BLaER1 (cell line): ENCODE measurements around the gene CARD10.

Source experiments
- H3K27ac ChIP-seq: shearing (Covaris generic); formaldehyde crosslinking; 2 replicates; pipeline ENCODE4 v1.8.1; 2022
- H3K27me3 ChIP-seq: shearing (Covaris generic); formaldehyde crosslinking; 2 replicates; pipeline ENCODE4 v1.8.1; 2022
- H3K36me3 ChIP-seq: shearing (Covaris generic); formaldehyde crosslinking; 2 replicates; pipeline ENCODE4 v1.8.1; 2022
- H3K4me1 ChIP-seq: shearing (Covaris generic); formaldehyde crosslinking; 2 replicates; pipeline ENCODE4 v1.8.1; 2022
- H3K4me2 ChIP-seq: shearing (Covaris generic); formaldehyde crosslinking; 2 replicates; pipeline ENCODE4 v1.8.1; 2022
- H3K4me3 ChIP-seq: shearing (Covaris generic); formaldehyde crosslinking; 2 replicates; pipeline ENCODE4 v1.8.1; 2022
- H3K9ac ChIP-seq: shearing (Covaris generic); formaldehyde crosslinking; 2 replicates; pipeline ENCODE4 v1.8.1; 2022
- H3K9me3 ChIP-seq: shearing (Covaris generic); formaldehyde crosslinking; 2 replicates; pipeline ENCODE4 v1.8.1; 2022
- H4K20me1 ChIP-seq: shearing (Covaris generic); formaldehyde crosslinking; 2 replicates; pipeline ENCODE4 v1.8.1; 2022
- Cebpa-rat ChIP-seq: shearing (Covaris generic); IDR thresholded peaks from 2 replicates; pipeline ENCODE4 v1.8.1; 2022

The CARD10 gene

GRCh38 chr22:37480387-37481346 lies 38.5 kb downstream of the CARD10 start:
- Histone ChIP-seq H3K4me2 (0 out of 2 replicates have a peak overlapping the region, but pooled peaks have one; percentile 17), H3K4me3 (no peak overlapping the region), H3K9me3 (no peaks in the 10 kb centered on the region), H3K27ac (peak overlapping the region; percentile 45), H3K9ac (0 out of 2 replicates have a peak overlapping the region, but pooled peaks have one; percentile 2), H4K20me1 (peaks cover 75% of the 10 kb centered on the region), H3K27me3 (no peaks in the 10 kb centered on the region), H3K36me3 (peaks cover 70% of the 10 kb centered on the region), H3K4me1 (peaks cover 98% of the 10 kb centered on the region)
- TF ChIP-seq Cebpa-rat, result no peak

- TF ChIP-seq Cebpa-rat, result no peak
- H3K4me1 ChIP-seq, result peaks cover 86% of the 10 kb centered on the region
- no peak overlapping the region for H3K27ac ChIP-seq
- H3K9ac ChIP-seq, result no peak overlapping the region
- H4K20me1 ChIP-seq, result peaks cover 90% of the 10 kb centered on the region
- no peaks in the 10 kb centered on the region for H3K27me3 ChIP-seq
- H3K36me3 ChIP-seq, result peaks cover 85% of the 10 kb centered on the region
- no peak overlapping the region for H3K4me3 ChIP-seq
- peak overlapping the region; percentile 22; the same call in 1 of the 2 replicates for H3K4me2 ChIP-seq
- H3K9me3 ChIP-seq, result no peaks in the 10 kb centered on the region
Measured at GRCh38 chr22:37479196-37479595, 40.0 kb downstream of the CARD10 start.

- H3K27me3 ChIP-seq, result no peaks in the 10 kb centered on the region
- H3K4me2 ChIP-seq, result peak overlapping the region; percentile 40
- H3K9me3 ChIP-seq, result no peaks in the 10 kb centered on the region
- H3K27ac ChIP-seq, result 0 out of 2 replicates have a peak overlapping the region, but pooled peaks have one; percentile 41
- no peak overlapping the region for H3K9ac ChIP-seq
- no peak for TF ChIP-seq Cebpa-rat
- H3K36me3 ChIP-seq, result peaks cover 97% of the 10 kb centered on the region
- H3K4me1 ChIP-seq, result peaks cover 73% of the 10 kb centered on the region
- H4K20me1 ChIP-seq, result peaks cover 100% of the 10 kb centered on the region
- H3K4me3 ChIP-seq, result no peak overlapping the region
Measured at GRCh38 chr22:37476389-37477329, 42.6 kb downstream of the CARD10 start.

- peaks cover 55% of the 10 kb centered on the region for H3K4me1 ChIP-seq
- H3K36me3 ChIP-seq, result peaks cover 93% of the 10 kb centered on the region
- no peaks in the 10 kb centered on the region for H3K27me3 ChIP-seq
- no peaks in the 10 kb centered on the region for H3K9me3 ChIP-seq
- no peak overlapping the region for H3K27ac ChIP-seq
- no peak overlapping the region for H3K9ac ChIP-seq
- TF ChIP-seq Cebpa-rat, result no peak
- no peak overlapping the region for H3K4me2 ChIP-seq
- H4K20me1 ChIP-seq, result peaks cover 100% of the 10 kb centered on the region
- H3K4me3 ChIP-seq, result no peak overlapping the region
Measured at GRCh38 chr22:37474447-37475090, 44.6 kb downstream of the CARD10 start.

GRCh38 chr22:37473437-37473946 lies 45.7 kb downstream of the CARD10 start:
- H3K36me3 ChIP-seq, result peaks cover 93% of the 10 kb centered on the region
- no peaks in the 10 kb centered on the region for H3K27me3 ChIP-seq
- no peak overlapping the region for H3K4me2 ChIP-seq
- peaks cover 100% of the 10 kb centered on the region for H4K20me1 ChIP-seq
- no peak overlapping the region for H3K4me3 ChIP-seq
- peaks cover 45% of the 10 kb centered on the region for H3K4me1 ChIP-seq
- no peaks in the 10 kb centered on the region for H3K9me3 ChIP-seq
- H3K9ac ChIP-seq, result no peak overlapping the region
- no peak for TF ChIP-seq Cebpa-rat
- no peak overlapping the region for H3K27ac ChIP-seq

GRCh38 chr22:37472418-37473006 lies 46.7 kb downstream of the CARD10 start:
- Histone ChIP-seq H3K4me3 (no peak overlapping the region), H4K20me1 (peaks cover 100% of the 10 kb centered on the region), H3K9ac (no peak overlapping the region), H3K4me2 (peak overlapping the region; percentile 54), H3K27me3 (no peaks in the 10 kb centered on the region), H3K4me1 (peaks cover 35% of the 10 kb centered on the region), H3K9me3 (no peaks in the 10 kb centered on the region), H3K27ac (0 out of 2 replicates have a peak overlapping the region, but pooled peaks have one; percentile 2), H3K36me3 (peaks cover 93% of the 10 kb centered on the region)
- TF ChIP-seq Cebpa-rat, result no peak

GRCh38 chr22:37471727-37472417 lies 47.3 kb downstream of the CARD10 start:
- peak overlapping the region; percentile 54 for H3K4me2 ChIP-seq
- no peaks in the 10 kb centered on the region for H3K27me3 ChIP-seq
- H3K27ac ChIP-seq, result 0 out of 2 replicates have a peak overlapping the region, but pooled peaks have one; percentile 2
- no peak overlapping the region for H3K4me3 ChIP-seq
- peaks cover 28% of the 10 kb centered on the region for H3K4me1 ChIP-seq
- peaks cover 93% of the 10 kb centered on the region for H3K36me3 ChIP-seq
- H4K20me1 ChIP-seq, result peaks cover 100% of the 10 kb centered on the region
- no peak for TF ChIP-seq Cebpa-rat
- H3K9me3 ChIP-seq, result no peaks in the 10 kb centered on the region
- no peak overlapping the region for H3K9ac ChIP-seq

- no peak for TF ChIP-seq Cebpa-rat
Measured at GRCh38 chr22:37470087-37470445, 49.1 kb downstream of the CARD10 start.

More at GRCh38 chr22:37470087-37470445, 49.1 kb downstream of the CARD10 start:
- no peaks in the 10 kb centered on the region for H3K9me3 ChIP-seq
- H3K27me3 ChIP-seq, result no peaks in the 10 kb centered on the region
- no peak overlapping the region for H3K4me2 ChIP-seq
- H3K36me3 ChIP-seq, result peaks cover 93% of the 10 kb centered on the region
- H3K9ac ChIP-seq, result no peak overlapping the region
- H3K4me3 ChIP-seq, result no peak overlapping the region
- no peak overlapping the region for H3K27ac ChIP-seq
- peaks cover 100% of the 10 kb centered on the region for H4K20me1 ChIP-seq
- H3K4me1 ChIP-seq, result peaks cover 20% of the 10 kb centered on the region
